ENCODE measurements around the gene HDAC4. TPM values are rescaled to one million over a fixed set of nuclear protein-coding genes. Genes with fewer than 3 reads are reported as not detected.

The HDAC4 gene
- total and polyA plus RNA-seq, 9 of the 15 experiments (the other 6 are each of a cell fraction or from before 2014, with no cell fraction given) = 0.11 to 20.2 (median 4.0) TPM

DNA sequence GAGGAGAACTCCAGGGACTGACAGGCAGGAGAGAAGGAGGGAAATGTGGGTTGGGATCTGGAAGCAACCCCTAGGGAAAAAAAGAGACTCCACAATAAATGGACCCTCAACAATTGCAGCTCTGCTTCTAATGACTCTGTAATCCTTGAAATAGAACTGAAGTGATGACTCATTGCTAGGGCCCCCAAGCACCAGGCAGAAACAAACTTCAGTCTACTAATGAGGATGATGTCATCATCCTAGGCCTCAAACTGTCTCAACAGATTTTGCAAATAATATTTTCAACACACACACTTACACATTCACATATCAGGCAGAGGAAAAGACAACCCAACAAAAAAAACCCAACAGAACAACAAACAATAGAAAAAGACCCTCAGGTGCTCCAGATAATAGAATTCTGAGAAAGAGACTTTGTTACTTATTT, 143.3 kb downstream of the HDAC4 start (continued):
- TF ChIP-seq BCOR (IDR thresholded peaks at IDR 0.05) = no peak
- TF ChIP-seq ETV1 (tag; conservative IDR thresholded peaks at IDR 0.05; ENCODE audit: low read depth) = no peak
- TF ChIP-seq TCF7 (IDR thresholded peaks at IDR 0.05; ENCODE audit: borderline replicate concordance) = no peak
- no peak for TF ChIP-seq ZC3H4 (CRISPR knock-in tag; IDR thresholded peaks at IDR 0.05; ENCODE audit: borderline replicate concordance)
- TF ChIP-seq ZNF561 (CRISPR knock-in tag; conservative IDR thresholded peaks at IDR 0.05) = no peak
- TF ChIP-seq ZNF24 (IDR thresholded peaks at IDR 0.05) = no peak
- TF ChIP-seq NCOA4 (IDR thresholded peaks at IDR 0.05; ENCODE audit: partially characterized antibody) = no peak
- TF ChIP-seq POLR2AphosphoS5 (IDR thresholded peaks at IDR 0.05; ENCODE audit: control insufficient read depth, insufficient read depth, low read depth, low read length) = no peak
- TF ChIP-seq ESRRA (IDR thresholded peaks at IDR 0.05; ENCODE audit: borderline replicate concordance, low read depth) = no peak
- no peak for TF ChIP-seq ZNF408 (CRISPR knock-in tag; IDR thresholded peaks at IDR 0.05; ENCODE audit: low read depth)
- no peak for TF ChIP-seq TAF1 (IDR thresholded peaks at IDR 0.05; ENCODE audit: control insufficient read depth, extremely low read depth, insufficient read depth, low read length, severe bottlenecking)
- no peak for TF ChIP-seq CBX3 (IDR thresholded peaks at IDR 0.05; ENCODE audit: borderline replicate concordance in 1 of 2, low read length in 2 of 2)
- no peak for TF ChIP-seq ZNF384 (IDR thresholded peaks at IDR 0.05; ENCODE audit: low read depth, low read length)
- no peak for TF ChIP-seq SMAD4 (CRISPR knock-in tag; conservative IDR thresholded peaks at IDR 0.05)
- TF ChIP-seq, protein P1, sequence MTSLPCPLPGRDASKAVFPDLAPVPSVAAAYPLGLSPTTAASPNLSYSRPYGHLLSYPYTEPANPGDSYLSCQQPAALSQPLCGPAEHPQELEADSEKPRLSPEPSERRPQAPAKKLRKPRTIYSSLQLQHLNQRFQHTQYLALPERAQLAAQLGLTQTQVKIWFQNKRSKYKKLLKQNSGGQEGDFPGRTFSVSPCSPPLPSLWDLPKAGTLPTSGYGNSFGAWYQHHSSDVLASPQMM (CRISPR knock-in tag; IDR thresholded peaks at IDR 0.05) = no peak
- no peak for TF ChIP-seq CHD2 (IDR thresholded peaks at IDR 0.05; ENCODE audit: low read depth, low read length)
- TF ChIP-seq GABPB1 (CRISPR knock-in tag; IDR thresholded peaks at IDR 0.05) = no peak
- TF ChIP-seq, protein P2, sequence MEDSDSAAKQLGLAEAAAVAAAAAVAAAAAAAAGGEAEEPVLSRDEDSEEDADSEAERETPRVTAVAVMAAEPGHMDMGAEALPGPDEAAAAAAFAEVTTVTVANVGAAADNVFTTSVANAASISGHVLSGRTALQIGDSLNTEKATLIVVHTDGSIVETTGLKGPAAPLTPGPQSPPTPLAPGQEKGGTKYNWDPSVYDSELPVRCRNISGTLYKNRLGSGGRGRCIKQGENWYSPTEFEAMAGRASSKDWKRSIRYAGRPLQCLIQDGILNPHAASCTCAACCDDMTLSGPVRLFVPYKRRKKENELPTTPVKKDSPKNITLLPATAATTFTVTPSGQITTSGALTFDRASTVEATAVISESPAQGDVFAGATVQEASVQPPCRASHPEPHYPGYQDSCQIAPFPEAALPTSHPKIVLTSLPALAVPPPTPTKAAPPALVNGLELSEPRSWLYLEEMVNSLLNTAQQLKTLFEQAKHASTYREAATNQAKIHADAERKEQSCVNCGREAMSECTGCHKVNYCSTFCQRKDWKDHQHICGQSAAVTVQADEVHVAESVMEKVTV (CRISPR knock-in tag; IDR thresholded peaks at IDR 0.05) = no peak
- no peak for TF ChIP-seq RAD51 (IDR thresholded peaks at IDR 0.05; ENCODE audit: borderline replicate concordance, low read depth)
- TF ChIP-seq CEBPG (CRISPR knock-in tag; IDR thresholded peaks at IDR 0.05) = 0 out of 2 replicates have a peak, but pooled peaks have one; percentile 48
- TF ChIP-seq CEBPG (tag; conservative IDR thresholded peaks at IDR 0.05 in 1 of 2, IDR thresholded peaks at IDR 0.05 in 1 of 2) = peak; percentile 59 to 85
- TF ChIP-seq, protein P3, sequence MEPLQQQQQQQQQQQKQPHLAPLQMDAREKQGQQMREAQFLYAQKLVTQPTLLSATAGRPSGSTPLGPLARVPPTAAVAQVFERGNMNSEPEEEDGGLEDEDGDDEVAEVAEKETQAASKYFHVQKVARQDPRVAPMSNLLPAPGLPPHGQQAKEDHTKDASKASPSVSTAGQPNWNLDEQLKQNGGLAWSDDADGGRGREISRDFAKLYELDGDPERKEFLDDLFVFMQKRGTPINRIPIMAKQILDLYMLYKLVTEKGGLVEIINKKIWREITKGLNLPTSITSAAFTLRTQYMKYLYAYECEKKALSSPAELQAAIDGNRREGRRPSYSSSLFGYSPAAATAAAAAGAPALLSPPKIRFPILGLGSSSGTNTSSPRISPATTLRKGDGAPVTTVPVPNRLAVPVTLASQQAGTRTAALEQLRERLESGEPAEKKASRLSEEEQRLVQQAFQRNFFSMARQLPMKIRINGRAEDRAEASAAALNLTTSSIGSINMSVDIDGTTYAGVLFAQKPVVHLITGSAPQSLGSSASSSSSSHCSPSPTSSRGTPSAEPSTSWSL (CRISPR knock-in tag; IDR thresholded peaks at IDR 0.05; ENCODE audit: borderline replicate concordance) = no peak
- TF ChIP-seq, protein P4, sequence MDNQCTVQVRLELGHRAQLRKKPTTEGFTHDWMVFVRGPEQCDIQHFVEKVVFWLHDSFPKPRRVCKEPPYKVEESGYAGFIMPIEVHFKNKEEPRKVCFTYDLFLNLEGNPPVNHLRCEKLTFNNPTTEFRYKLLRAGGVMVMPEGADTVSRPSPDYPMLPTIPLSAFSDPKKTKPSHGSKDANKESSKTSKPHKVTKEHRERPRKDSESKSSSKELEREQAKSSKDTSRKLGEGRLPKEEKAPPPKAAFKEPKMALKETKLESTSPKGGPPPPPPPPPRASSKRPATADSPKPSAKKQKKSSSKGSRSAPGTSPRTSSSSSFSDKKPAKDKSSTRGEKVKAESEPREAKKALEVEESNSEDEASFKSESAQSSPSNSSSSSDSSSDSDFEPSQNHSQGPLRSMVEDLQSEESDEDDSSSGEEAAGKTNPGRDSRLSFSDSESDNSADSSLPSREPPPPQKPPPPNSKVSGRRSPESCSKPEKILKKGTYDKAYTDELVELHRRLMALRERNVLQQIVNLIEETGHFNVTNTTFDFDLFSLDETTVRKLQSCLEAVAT (IDR thresholded peaks at IDR 0.05) = no peak
- no peak for TF ChIP-seq KLF6 (CRISPR knock-in tag; IDR thresholded peaks at IDR 0.05; ENCODE audit: borderline replicate concordance)
- no peak for TF ChIP-seq ILF3 (IDR thresholded peaks at IDR 0.05; ENCODE audit: borderline replicate concordance)
- TF ChIP-seq SIRT6 (IDR thresholded peaks at IDR 0.05; ENCODE audit: low read depth, low read length) = no peak
